Testis (tissue), 3 donors: ENCODE data around the gene COLQ. TPM values are rescaled to one million over a fixed set of nuclear protein-coding genes. Genes with fewer than 3 reads are reported as not detected.
"Not testable (repeated sequence)": the region's sequence is repeated elsewhere in the genome, so short reads cannot be mapped to it uniquely, and the experiment has no call there.

Experiments
- DNase-seq: peaks from one replicate; pipeline ENCODE4 v3.0.0-alpha.2; 2019
- H3K27ac ChIP-seq, 2 donors: fragments of 200-600 bp; sonication (generic); one replicate each; pipeline ENCODE4 v1.5.1; 2019
- H3K27me3 ChIP-seq: fragments of 200-600 bp; sonication (generic); one replicate; pipeline ENCODE4 v1.5.1; 2019
- H3K36me3 ChIP-seq: fragments of 200-600 bp; sonication (generic); one replicate; pipeline ENCODE4 v1.5.1; 2017; ENCODE audit warnings: low read depth; ENCODE audit errors: missing control alignments
- H3K4me1 ChIP-seq: fragments of 200-600 bp; sonication (generic); one replicate; pipeline ENCODE4 v1.5.1; 2019
- H3K4me3 ChIP-seq, 2 donors: fragments of 200-600 bp; sonication (generic); one replicate each; pipeline ENCODE4 v1.5.1; 2017 to 2019
- H3K9me3 ChIP-seq: fragments of 200-600 bp; sonication (generic); one replicate; pipeline ENCODE4 v1.5.1; 2017
- POLR2A ChIP-seq: fragments of 450-650 bp; IDR thresholded peaks from one replicate; pipeline ENCODE4 v1.6.1; 2017; ENCODE audit warnings: antibody characterized with exemption, mild to moderate bottlenecking, moderate library complexity
- WGBS, 2 donors: methylation state at CpG; one replicate each; pipeline ENCODE4 v1.1.5; 2018; 5-methylcytosine and 5-hydroxymethylcytosine counted together
- intact Hi-C: fragments of 100-400 bp; cut with DNase I; formaldehyde crosslinking; loops from one replicate; pipeline ENCODE4 v1.15.1; 2023; ENCODE audit warnings: low total_unique reads
- polyA plus RNA-seq: library from polyadenylated mRNA; stranded (reverse); fragments of 350-450 nt; fragmentation: Illumina TruSeq; extraction: RNeasy Lipid Tissue Mini Kit (QIAGEN cat#74804); gene quantifications from one replicate; pipeline ENCODE4 v1.2.3, GENCODE V29; 2014; ENCODE audit warnings: low read depth, low replicate concordance; ENCODE audit not compliant: insufficient read depth
- total RNA-seq, 2 donors: library from RNA; depleted of rRNA; stranded (reverse); fragments of >200 nt; gene quantifications; one replicate each; pipeline ENCODE4 v1.2.3, GENCODE V29; 2016
- TF ChIP-seq, protein P1 (sequence below), 3 experiments: fragments of 450-650 bp in 2 of 3; fragments of 200-600 bp in 1 of 3; sonication (generic) in 1 of 3; IDR thresholded peaks; one replicate each; pipeline ENCODE4 v1.5.1; 2016 to 2019; ENCODE audit warnings: antibody characterized with exemption in 3 of 3, mild to moderate bottlenecking in 2 of 3, moderate library complexity in 1 of 3

COLQ gene
- total and polyA plus RNA-seq, 3 donors from 2014 or later, result 5.4 to 7.6 (median 6.7) TPM

DNA sequence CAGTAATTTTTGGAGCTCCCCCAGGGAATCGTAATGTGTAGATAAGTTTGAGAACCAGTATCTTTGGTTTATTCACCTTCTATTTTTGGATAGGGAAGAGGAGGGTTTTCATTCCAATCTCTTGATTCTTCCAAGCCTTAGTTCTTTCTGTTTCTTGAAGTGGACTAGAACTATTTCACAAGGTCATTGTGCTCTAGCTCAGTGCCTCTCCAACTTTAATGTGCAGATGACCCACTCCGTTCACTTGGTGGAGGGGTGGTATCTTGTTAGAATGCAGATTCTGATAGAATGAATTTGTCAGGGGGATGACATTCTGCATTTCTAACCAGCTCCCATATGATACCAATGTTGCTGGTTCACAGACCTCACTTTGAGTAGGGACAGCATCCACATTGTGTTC is 35.5 kb downstream of the COLQ start:
- Histone ChIP-seq H3K27ac (no peak overlapping the region), H3K4me1 (no peaks in the 10 kb centered on the region), H3K36me3 (no peaks in the 10 kb centered on the region), H3K4me3 (no peak overlapping the region), H3K9me3 (no peaks in the 10 kb centered on the region), H3K27me3 (no peaks in the 10 kb centered on the region)
- 75 to 79% methylated on average over 2 of the region's 2 CpGs for WGBS, 2 donors
- intact Hi-C loops, result no loop called here
- DNase-seq, result no peak
- TF ChIP-seq, protein P1, sequence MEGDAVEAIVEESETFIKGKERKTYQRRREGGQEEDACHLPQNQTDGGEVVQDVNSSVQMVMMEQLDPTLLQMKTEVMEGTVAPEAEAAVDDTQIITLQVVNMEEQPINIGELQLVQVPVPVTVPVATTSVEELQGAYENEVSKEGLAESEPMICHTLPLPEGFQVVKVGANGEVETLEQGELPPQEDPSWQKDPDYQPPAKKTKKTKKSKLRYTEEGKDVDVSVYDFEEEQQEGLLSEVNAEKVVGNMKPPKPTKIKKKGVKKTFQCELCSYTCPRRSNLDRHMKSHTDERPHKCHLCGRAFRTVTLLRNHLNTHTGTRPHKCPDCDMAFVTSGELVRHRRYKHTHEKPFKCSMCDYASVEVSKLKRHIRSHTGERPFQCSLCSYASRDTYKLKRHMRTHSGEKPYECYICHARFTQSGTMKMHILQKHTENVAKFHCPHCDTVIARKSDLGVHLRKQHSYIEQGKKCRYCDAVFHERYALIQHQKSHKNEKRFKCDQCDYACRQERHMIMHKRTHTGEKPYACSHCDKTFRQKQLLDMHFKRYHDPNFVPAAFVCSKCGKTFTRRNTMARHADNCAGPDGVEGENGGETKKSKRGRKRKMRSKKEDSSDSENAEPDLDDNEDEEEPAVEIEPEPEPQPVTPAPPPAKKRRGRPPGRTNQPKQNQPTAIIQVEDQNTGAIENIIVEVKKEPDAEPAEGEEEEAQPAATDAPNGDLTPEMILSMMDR (IDR thresholded peaks at IDR 0.05), result no peak
- TF ChIP-seq POLR2A, result no peak

GRCh38 chr3:15484551-15484950 is 37.0 kb downstream of the COLQ start:
- H3K4me3 ChIP-seq, H3K27ac ChIP-seq, intact Hi-C loops, H3K4me1 ChIP-seq, H3K36me3 ChIP-seq, DNase-seq, H3K9me3 ChIP-seq, H3K27me3 ChIP-seq: not testable (repeated sequence)
- WGBS, 2 donors, result 90 to 93% methylated on average over 6 of the region's 6 CpGs

DNA sequence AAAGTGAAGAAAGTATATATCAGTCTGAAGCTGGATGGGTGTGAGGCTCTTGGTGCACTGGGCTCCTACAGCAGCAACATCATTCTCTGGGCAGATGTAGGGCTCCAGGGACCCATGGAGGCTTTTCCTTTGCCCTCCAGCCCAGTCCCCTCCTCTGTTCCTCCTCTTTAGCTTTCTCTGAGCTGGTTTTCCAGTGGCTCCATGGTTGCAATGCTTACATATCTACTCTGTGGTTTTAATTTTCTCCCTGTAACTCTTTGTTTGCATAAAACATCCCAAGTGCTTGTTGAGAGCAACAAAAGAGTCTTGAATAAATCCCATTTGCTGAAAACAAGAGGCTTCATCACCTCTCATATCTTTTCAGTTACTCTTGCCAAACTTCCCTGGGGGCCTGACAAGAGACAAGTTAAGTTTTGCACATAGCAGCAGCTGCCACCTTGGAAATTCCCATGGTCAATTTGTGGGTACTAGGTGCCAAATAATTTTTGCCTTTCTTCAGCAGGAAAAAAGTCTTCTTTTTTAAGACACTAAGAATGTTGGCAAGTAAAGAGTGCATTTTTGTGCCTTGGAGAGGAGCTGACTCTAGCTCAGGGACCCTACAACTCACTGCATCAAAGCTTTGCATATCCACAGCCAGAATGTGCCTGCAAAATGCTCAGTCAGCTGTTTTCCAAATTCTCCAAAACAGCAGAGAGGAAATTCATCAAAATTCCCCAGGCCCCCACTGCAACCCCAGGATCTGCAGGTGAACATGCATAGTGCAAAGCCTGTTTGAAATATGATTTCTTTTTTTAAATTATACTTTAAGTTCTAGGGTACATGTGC is 41.9 kb downstream of the COLQ start:
- Histone ChIP-seq H3K9me3 (no peaks in the 10 kb centered on the region), H3K4me1 (no peaks in the 10 kb centered on the region), H3K4me3 (no peak overlapping the region), H3K27ac (no peak overlapping the region), H3K27me3 (no peaks in the 10 kb centered on the region), H3K36me3 (no peaks in the 10 kb centered on the region)
- intact Hi-C loops, result no loop called here
- no peak for TF ChIP-seq POLR2A
- TF ChIP-seq, protein P1 (IDR thresholded peaks at IDR 0.05), result no peak
- no peak for DNase-seq

- no peak overlapping the region for H3K4me3 ChIP-seq
- no peak for TF ChIP-seq POLR2A
- TF ChIP-seq, protein P1 (IDR thresholded peaks at IDR 0.05), result no peak
Measured at GRCh38 chr3:15478640-15478979, 42.9 kb downstream of the COLQ start.

DNA sequence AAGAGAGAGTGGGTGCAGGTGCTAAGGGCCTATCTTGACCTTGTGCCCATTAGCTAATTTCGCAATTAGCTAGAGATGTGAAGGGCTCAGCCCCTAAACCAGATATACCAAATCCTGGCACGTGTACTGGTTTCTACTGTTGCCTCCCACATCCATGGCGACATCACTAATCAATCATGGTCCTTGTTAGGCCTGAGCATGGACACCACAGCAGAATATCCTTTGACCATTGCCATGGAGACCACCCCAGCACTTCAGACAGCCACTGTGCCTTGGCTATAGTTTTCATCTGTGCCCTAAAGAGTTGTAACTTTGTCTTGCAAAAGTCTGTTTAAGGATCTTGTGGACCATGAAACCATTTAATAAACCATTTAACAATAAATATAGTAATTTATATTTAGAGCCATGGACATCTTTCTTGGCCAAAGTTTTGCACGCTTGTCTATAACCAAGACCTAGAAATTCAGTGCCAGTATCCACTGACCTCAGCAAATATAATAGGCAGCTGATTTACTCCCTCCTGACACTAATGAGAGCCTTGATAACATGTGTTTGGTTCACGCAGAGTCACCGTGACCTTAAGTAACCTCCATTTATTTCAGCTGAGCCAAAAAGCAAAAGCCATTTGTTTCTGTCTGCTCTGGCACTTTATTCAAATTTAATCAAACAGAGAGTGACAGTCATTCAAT is 43.4 kb downstream of the COLQ start:
- TF ChIP-seq, protein P1 (IDR thresholded peaks at IDR 0.05), result no peak
- no peak for TF ChIP-seq POLR2A
- no peak for DNase-seq

More at GRCh38 chr3:15478640-15478979, 42.9 kb downstream of the COLQ start:
- H3K36me3 ChIP-seq, result no peaks in the 10 kb centered on the region
- no peaks in the 10 kb centered on the region for H3K9me3 ChIP-seq
- intact Hi-C loops, result no loop called here
- no peaks in the 10 kb centered on the region for H3K4me1 ChIP-seq
- H3K27me3 ChIP-seq, result no peaks in the 10 kb centered on the region
- no peak for DNase-seq
- no peak overlapping the region for H3K27ac ChIP-seq
- 71 to 88% methylated on average over 3 to 5 of the region's 5 CpGs for WGBS, 2 donors

More for the DNA sequence above, 43.4 kb downstream of the COLQ start:
- no peaks in the 10 kb centered on the region for H3K36me3 ChIP-seq
- no peaks in the 10 kb centered on the region for H3K9me3 ChIP-seq
- no peak overlapping the region for H3K4me3 ChIP-seq
- no peak overlapping the region for H3K27ac ChIP-seq
- intact Hi-C loops, result no loop called here
- no peaks in the 10 kb centered on the region for H3K4me1 ChIP-seq
- H3K27me3 ChIP-seq, result no peaks in the 10 kb centered on the region
- WGBS, 2 donors, result 48 to 85% methylated on average over 6 of the region's 6 CpGs
